ENCODE results near the gene CLIP4.
"Not testable (repeated sequence)": the region's sequence is repeated elsewhere in the genome, so short reads cannot be mapped to it uniquely, and the experiment has no call there.

Gene CLIP4

DNA sequence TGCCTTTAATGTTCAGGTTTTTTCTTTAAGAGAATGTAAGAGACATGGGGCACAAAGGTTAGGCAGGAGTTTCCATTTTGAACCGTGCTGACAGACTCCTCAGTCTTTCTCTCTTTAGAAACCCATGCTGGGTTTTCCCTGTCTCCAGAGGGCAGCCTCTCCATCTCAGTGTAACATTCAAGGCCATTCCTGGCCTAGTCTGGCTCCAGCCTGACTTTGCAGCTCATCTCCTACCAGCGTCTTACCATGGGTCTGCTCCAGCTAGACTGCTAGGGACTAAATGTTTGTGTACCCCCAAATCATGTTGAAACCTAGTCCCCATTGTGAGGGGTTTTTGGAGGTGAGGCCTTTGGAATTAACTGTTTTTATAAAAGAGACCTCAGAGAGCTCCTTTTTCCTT is 9.8 kb upstream of the CLIP4 start:
- Histone ChIP-seq H3K27ac (ENCODE audit: low read length) (no peak overlapping the region), H3K4me1 (ENCODE audit: insufficient read depth, low read length) (no peaks in the 10 kb centered on the region), H3K79me2 (ENCODE audit: insufficient read depth, low read length) (no peaks in the 10 kb centered on the region), H3K4me3 (ENCODE audit: low read depth in 1 of 2, low read length in 2 of 2) (no peak overlapping the region), H3K4me2 (ENCODE audit: insufficient read depth, low read length) (no peak overlapping the region), H3K9ac (ENCODE audit: low read depth, low read length) (no peak overlapping the region), H3K27me3 (ENCODE audit: insufficient read depth, low read length, poor library complexity) (peaks cover 4% of the 10 kb centered on the region), H4K20me1 (ENCODE audit: insufficient read depth, low read length) (no peaks in the 10 kb centered on the region), H2AFZ (ENCODE audit: low read depth, low read length) (no peak overlapping the region), H3K36me3 (ENCODE audit: insufficient read depth, low read length) (no peaks in the 10 kb centered on the region), H3K9me3 (ENCODE audit: insufficient read depth, low read length, severe bottlenecking) (no peaks in the 10 kb centered on the region)
- no peak for TF ChIP-seq EZH2 (IDR thresholded peaks at IDR 0.05; ENCODE audit: borderline replicate concordance, low read depth, low read length, severe bottlenecking)
- TF ChIP-seq, protein P1, sequence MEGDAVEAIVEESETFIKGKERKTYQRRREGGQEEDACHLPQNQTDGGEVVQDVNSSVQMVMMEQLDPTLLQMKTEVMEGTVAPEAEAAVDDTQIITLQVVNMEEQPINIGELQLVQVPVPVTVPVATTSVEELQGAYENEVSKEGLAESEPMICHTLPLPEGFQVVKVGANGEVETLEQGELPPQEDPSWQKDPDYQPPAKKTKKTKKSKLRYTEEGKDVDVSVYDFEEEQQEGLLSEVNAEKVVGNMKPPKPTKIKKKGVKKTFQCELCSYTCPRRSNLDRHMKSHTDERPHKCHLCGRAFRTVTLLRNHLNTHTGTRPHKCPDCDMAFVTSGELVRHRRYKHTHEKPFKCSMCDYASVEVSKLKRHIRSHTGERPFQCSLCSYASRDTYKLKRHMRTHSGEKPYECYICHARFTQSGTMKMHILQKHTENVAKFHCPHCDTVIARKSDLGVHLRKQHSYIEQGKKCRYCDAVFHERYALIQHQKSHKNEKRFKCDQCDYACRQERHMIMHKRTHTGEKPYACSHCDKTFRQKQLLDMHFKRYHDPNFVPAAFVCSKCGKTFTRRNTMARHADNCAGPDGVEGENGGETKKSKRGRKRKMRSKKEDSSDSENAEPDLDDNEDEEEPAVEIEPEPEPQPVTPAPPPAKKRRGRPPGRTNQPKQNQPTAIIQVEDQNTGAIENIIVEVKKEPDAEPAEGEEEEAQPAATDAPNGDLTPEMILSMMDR (IDR thresholded peaks at IDR 0.05; ENCODE audit: borderline replicate concordance, extremely low read depth, low read length, poor library complexity, severe bottlenecking): no peak
- DNase-seq: no peak
- no peak for ATAC-seq (ENCODE audit: insufficient read depth, low read depth)

DNA sequence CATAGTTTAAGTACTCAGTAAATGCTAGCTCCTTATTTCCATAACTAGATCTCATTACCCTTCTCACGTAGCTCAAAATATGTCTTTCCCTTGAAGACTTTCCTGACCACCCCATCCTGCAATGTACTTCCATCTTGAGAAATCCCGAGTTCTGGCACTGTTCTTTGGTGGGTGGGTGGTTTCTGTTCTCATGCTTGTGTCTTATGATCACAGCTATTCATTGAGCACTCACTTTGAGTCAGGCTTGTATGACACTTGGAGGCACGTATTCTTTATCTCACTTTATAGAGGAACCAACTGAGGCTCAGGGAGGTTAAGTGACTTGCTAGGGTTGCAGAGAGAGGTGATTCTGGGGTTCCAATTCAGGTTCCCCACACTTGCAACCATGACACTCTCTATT is 9.0 kb upstream of the CLIP4 start:
- Histone ChIP-seq H3K9ac (ENCODE audit: low read depth, low read length) (no peak overlapping the region), H3K27me3 (ENCODE audit: insufficient read depth, low read length, poor library complexity) (peaks cover 4% of the 10 kb centered on the region), H3K4me1 (ENCODE audit: insufficient read depth, low read length) (no peaks in the 10 kb centered on the region), H3K79me2 (ENCODE audit: insufficient read depth, low read length) (no peaks in the 10 kb centered on the region), H3K27ac (ENCODE audit: low read length) (no peak overlapping the region), H3K4me3 (ENCODE audit: low read depth in 1 of 2, low read length in 2 of 2) (no peak overlapping the region), H3K36me3 (ENCODE audit: insufficient read depth, low read length) (no peaks in the 10 kb centered on the region), H2AFZ (ENCODE audit: low read depth, low read length) (no peak overlapping the region), H3K4me2 (ENCODE audit: insufficient read depth, low read length) (no peak overlapping the region), H4K20me1 (ENCODE audit: insufficient read depth, low read length) (no peaks in the 10 kb centered on the region), H3K9me3 (ENCODE audit: insufficient read depth, low read length, severe bottlenecking) (no peaks in the 10 kb centered on the region)
- ATAC-seq (ENCODE audit: insufficient read depth, low read depth) (no peak), DNase-seq (no peak)
- TF ChIP-seq, protein P1 (IDR thresholded peaks at IDR 0.05; ENCODE audit: borderline replicate concordance, extremely low read depth, low read length, poor library complexity, severe bottlenecking): no peak
- TF ChIP-seq EZH2 (IDR thresholded peaks at IDR 0.05; ENCODE audit: borderline replicate concordance, low read depth, low read length, severe bottlenecking): no peak

DNA sequence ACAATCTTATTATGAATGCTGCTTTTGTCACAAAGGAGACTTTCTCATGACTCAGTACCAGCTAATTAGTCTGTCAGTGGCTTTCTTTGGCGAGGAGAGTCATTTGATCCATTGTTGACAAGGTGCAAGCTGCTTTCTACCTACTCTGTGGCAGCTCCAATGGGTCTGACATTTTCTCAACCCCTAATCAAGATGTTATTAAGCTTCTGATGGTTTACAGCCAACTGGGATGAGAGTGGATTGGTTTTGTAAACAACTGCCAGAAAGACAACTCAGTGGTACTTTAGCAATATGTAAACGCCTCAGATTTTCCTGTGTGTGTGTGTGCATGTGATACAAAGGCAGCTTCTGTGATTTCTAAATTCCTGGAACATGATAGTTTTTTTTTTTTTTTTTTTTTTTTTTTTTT is 8.2 kb upstream of the CLIP4 start:
- no peak overlapping the region for H3K27ac ChIP-seq (ENCODE audit: low read length)
- no peaks in the 10 kb centered on the region for H3K9me3 ChIP-seq (ENCODE audit: insufficient read depth, low read length, severe bottlenecking)
- H3K9ac ChIP-seq (ENCODE audit: low read depth, low read length): no peak overlapping the region
- ATAC-seq (ENCODE audit: insufficient read depth, low read depth) (no peak), DNase-seq (no peak)
- H3K79me2 ChIP-seq (ENCODE audit: insufficient read depth, low read length): no peaks in the 10 kb centered on the region
- TF ChIP-seq EZH2 (IDR thresholded peaks at IDR 0.05; ENCODE audit: borderline replicate concordance, low read depth, low read length, severe bottlenecking): no peak
- TF ChIP-seq, protein P1 (IDR thresholded peaks at IDR 0.05; ENCODE audit: borderline replicate concordance, extremely low read depth, low read length, poor library complexity, severe bottlenecking): no peak
- no peak overlapping the region for H3K4me2 ChIP-seq (ENCODE audit: insufficient read depth, low read length)
- H3K27me3 ChIP-seq (ENCODE audit: insufficient read depth, low read length, poor library complexity): peaks cover 6% of the 10 kb centered on the region
- no peak overlapping the region for H3K4me3 ChIP-seq (ENCODE audit: low read depth in 1 of 2, low read length in 2 of 2)
- no peak overlapping the region for H2AFZ ChIP-seq (ENCODE audit: low read depth, low read length)
- H3K36me3 ChIP-seq (ENCODE audit: insufficient read depth, low read length): no peaks in the 10 kb centered on the region
- no peaks in the 10 kb centered on the region for H3K4me1 ChIP-seq (ENCODE audit: insufficient read depth, low read length)
- H4K20me1 ChIP-seq (ENCODE audit: insufficient read depth, low read length): no peaks in the 10 kb centered on the region

DNA sequence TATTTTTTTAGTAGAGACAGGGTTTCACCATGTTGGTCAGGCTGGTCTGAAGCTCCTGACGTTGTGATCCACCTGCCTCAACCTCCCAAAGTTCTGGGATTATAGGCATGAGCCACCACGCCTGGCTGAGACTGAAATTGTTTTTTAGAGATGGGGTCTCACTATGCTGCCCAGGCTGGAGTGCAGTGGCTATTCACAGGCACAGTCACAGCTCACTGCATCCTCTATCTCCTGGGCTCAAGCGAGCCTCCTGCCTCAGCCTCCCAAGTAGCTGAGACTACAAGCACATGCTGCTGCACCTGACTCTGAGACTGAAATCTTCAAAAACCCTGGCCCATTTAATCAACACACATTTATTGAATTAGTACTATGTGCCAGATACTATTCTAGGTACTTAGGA is 7.7 kb upstream of the CLIP4 start:
- not testable (repeated sequence) for H3K27me3 ChIP-seq (ENCODE audit: insufficient read depth, low read length, poor library complexity); H4K20me1 ChIP-seq (ENCODE audit: insufficient read depth, low read length); H3K9ac ChIP-seq (ENCODE audit: low read depth, low read length); H3K9me3 ChIP-seq (ENCODE audit: insufficient read depth, low read length, severe bottlenecking); H3K4me3 ChIP-seq (ENCODE audit: low read depth in 1 of 2, low read length in 2 of 2); H3K79me2 ChIP-seq (ENCODE audit: insufficient read depth, low read length); H2AFZ ChIP-seq (ENCODE audit: low read depth, low read length); H3K4me2 ChIP-seq (ENCODE audit: insufficient read depth, low read length); H3K27ac ChIP-seq (ENCODE audit: low read length); DNase-seq; ATAC-seq (ENCODE audit: insufficient read depth, low read depth); H3K4me1 ChIP-seq (ENCODE audit: insufficient read depth, low read length); H3K36me3 ChIP-seq (ENCODE audit: insufficient read depth, low read length)

All from DND-41 (cell line).